H4 (cell line): ENCODE results near the gene TMEM184A. TPM values are rescaled to one million over a fixed set of nuclear protein-coding genes. Genes with fewer than 3 reads are reported as not detected.
A peak's percentile ranks its signal among the peaks of the same experiment; 100 is the strongest.

ENCODE experiments used
- DNase-seq: peaks from one replicate; pipeline ENCODE4 v3.0.0-alpha.2; 2015; ENCODE audit warnings: low spot score
- total RNA-seq: library from RNA; depleted of rRNA; stranded (reverse); fragments of >200 nt; shearing (Covaris generic); gene quantifications from 2 replicates; pipeline ENCODE4 v1.2.3, GENCODE V29; 2014

Gene TMEM184A
- total RNA-seq, 1 experiment from 2014 or later = 4.4 TPM

- no peak for DNase-seq
Measured at GRCh38 chr7:1539181-1539881, 16.7 kb downstream of the TMEM184A start.

- DNase-seq = no peak
Measured at GRCh38 chr7:1538544-1539180, 17.3 kb downstream of the TMEM184A start.

GRCh38 chr7:1537535-1538412 is 18.2 kb downstream of the TMEM184A start:
- DNase-seq = peak; percentile 99

- DNase-seq = peak; percentile 100
Measured at GRCh38 chr7:1536743-1537534, 19.1 kb downstream of the TMEM184A start.

- no peak for DNase-seq
Measured at GRCh38 chr7:1536455-1536742, 19.6 kb downstream of the TMEM184A start.

- no peak for DNase-seq
Measured at GRCh38 chr7:1535701-1536454, 20.1 kb downstream of the TMEM184A start.

- no peak for DNase-seq
Measured at GRCh38 chr7:1535100-1535458, 20.9 kb downstream of the TMEM184A start.

- DNase-seq = no peak
Measured at GRCh38 chr7:1534330-1535099, 21.5 kb downstream of the TMEM184A start.

- peak; percentile 100 for DNase-seq
Measured at GRCh38 chr7:1533547-1534329, 22.3 kb downstream of the TMEM184A start.

GRCh38 chr7:1533255-1533546 is 22.8 kb downstream of the TMEM184A start:
- DNase-seq = no peak

- peak; percentile 99 for DNase-seq
Measured at GRCh38 chr7:1532456-1533254, 23.4 kb downstream of the TMEM184A start.

- DNase-seq = no peak
Measured at GRCh38 chr7:1531979-1532455, 24.0 kb downstream of the TMEM184A start.

GRCh38 chr7:1531263-1531978 is 24.6 kb downstream of the TMEM184A start:
- no peak for DNase-seq

GRCh38 chr7:1530946-1531262 is 25.1 kb downstream of the TMEM184A start:
- no peak for DNase-seq

GRCh38 chr7:1529383-1530116 is 26.5 kb downstream of the TMEM184A start:
- no peak for DNase-seq

- peak; percentile 81 for DNase-seq
Measured at GRCh38 chr7:1526271-1526754, 29.7 kb downstream of the TMEM184A start.

- DNase-seq = no peak
Measured at GRCh38 chr7:1525409-1525808, 30.6 kb downstream of the TMEM184A start.

- no peak for DNase-seq
Measured at GRCh38 chr7:1523844-1524243, 32.2 kb downstream of the TMEM184A start.
